ENCODE measurements around the gene PDCD2.
"Not testable (repeated sequence)": the region's sequence is repeated elsewhere in the genome, so short reads cannot be mapped to it uniquely, and the experiment has no call there.

PDCD2 gene

DNA sequence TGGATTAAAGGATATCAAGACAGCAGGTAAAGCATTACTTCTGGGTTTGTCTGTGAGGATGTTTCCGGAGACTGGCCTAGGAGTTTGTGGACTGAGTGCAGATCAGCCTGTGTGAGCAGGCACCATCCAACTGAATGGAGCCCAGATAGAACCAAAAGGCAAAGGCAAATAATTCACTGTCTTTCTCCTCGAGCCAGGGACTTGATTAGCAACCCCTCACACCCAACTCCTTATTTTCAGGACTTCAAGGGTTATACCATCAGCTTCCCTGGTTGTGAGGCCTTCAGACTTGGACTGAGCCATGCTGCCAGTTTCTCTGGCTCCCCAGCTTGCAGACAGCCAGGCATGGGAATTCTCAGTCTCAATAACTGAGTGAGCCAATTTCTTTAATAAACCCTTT is 50.6 kb downstream of the PDCD2 start:
- Histone ChIP-seq H3K9me2 (replicated peaks; ENCODE audit: control insufficient read depth, low read length) (no peaks in the 10 kb centered on the region), H3K36me3 (ENCODE audit: control insufficient read depth, low read length) (peaks cover 58% of the 10 kb centered on the region), H3K4me3 (ENCODE audit: low read length) (no peak overlapping the region), H3K27ac (ENCODE audit: low read depth, low read length) (no peak overlapping the region), H3K9me3 (ENCODE audit: control insufficient read depth, insufficient read depth, low read length) (no peaks in the 10 kb centered on the region), H3K79me2 (ENCODE audit: control insufficient read depth, low read length) (peaks cover 3% of the 10 kb centered on the region; the same call in 1 of the 2 replicates), H4K20me1 (ENCODE audit: control insufficient read depth, insufficient read depth, low read depth, low read length) (no peaks in the 10 kb centered on the region), H3K4me2 (ENCODE audit: low read length) (no peak overlapping the region), H3F3A (ENCODE audit: control insufficient read depth, insufficient read depth) (peaks cover 3% of the 10 kb centered on the region; the same call in 1 of the 2 replicates), H3K27me3 (ENCODE audit: control insufficient read depth, low read length) (no peaks in the 10 kb centered on the region), H3K4me1 (ENCODE audit: control insufficient read depth, low read length) (no peaks in the 10 kb centered on the region)
- TF ChIP-seq, protein P1, sequence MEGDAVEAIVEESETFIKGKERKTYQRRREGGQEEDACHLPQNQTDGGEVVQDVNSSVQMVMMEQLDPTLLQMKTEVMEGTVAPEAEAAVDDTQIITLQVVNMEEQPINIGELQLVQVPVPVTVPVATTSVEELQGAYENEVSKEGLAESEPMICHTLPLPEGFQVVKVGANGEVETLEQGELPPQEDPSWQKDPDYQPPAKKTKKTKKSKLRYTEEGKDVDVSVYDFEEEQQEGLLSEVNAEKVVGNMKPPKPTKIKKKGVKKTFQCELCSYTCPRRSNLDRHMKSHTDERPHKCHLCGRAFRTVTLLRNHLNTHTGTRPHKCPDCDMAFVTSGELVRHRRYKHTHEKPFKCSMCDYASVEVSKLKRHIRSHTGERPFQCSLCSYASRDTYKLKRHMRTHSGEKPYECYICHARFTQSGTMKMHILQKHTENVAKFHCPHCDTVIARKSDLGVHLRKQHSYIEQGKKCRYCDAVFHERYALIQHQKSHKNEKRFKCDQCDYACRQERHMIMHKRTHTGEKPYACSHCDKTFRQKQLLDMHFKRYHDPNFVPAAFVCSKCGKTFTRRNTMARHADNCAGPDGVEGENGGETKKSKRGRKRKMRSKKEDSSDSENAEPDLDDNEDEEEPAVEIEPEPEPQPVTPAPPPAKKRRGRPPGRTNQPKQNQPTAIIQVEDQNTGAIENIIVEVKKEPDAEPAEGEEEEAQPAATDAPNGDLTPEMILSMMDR (IDR thresholded peaks at IDR 0.05; ENCODE audit: low read depth, low read length, poor library complexity, severe bottlenecking) = no peak
- no peak for TF ChIP-seq EZH2phosphoT487 (IDR thresholded peaks at IDR 0.05; ENCODE audit: borderline replicate concordance, low read length)

DNA sequence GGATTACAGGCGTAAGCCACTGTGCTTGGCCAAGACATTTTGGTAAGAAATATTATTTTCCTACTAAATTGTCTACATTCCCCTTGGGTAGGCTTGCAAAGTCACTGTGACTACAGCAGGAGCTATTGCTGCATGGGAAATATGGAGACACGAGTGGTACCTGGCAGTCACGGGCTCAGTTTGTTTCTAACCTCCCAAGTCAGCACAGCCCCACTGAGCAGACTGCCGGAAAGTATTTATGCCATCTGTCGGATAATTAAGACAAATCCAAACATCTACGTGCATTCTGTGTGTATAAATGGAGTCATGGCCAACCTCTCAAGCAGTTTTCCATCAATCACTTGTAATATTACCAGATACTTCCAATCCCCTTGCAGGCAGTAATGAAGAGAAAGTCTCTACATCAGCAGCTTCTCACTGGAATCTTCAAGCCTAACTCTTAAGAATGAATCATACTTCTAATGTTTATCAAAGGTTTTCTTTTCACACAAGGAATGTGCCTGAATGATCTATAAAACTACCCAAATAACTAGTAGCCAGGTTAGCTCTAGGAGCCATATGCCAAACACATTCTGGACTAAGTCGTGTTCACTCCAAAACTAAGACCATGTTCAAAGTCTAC is 51.5 kb downstream of the PDCD2 start:
- peaks cover 3% of the 10 kb centered on the region; the same call in 1 of the 2 replicates for H3F3A ChIP-seq (ENCODE audit: control insufficient read depth, insufficient read depth)
- no peaks in the 10 kb centered on the region for H4K20me1 ChIP-seq (ENCODE audit: control insufficient read depth, insufficient read depth, low read depth, low read length)
- H3K36me3 ChIP-seq (ENCODE audit: control insufficient read depth, low read length) = peaks cover 50% of the 10 kb centered on the region

DNA sequence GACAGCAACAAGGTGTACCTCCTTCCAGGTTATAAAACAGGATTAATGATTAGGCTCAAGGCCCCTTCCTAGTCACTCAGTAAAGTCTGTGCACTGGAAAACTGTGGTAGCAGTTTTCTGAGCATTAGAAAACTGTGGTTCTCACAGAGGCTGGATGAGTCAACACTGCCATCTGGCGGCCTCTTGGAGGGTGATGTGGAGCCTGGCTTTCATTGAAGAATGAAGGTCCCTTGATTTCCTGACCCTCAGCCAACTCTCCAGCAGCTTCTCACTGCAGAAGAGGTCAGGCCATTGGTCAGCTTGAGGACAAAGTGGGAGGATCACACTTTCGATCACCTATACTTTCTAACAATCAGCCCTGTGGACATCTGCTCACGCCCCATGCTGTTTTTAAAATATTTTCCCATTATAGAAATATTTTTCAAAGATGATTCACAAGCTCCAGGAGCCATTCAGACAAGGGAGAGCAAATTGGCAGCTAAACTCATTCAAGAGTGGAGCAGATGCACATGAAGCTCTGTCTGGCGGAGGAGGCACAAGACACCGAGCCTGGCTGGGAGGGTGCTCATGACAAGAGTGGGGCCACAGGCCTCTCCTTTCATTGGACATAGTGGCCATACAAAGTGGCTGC is 54.5 kb downstream of the PDCD2 start:
- peaks cover 20% of the 10 kb centered on the region for H3K36me3 ChIP-seq (ENCODE audit: control insufficient read depth, low read length)
- H3F3A ChIP-seq (ENCODE audit: control insufficient read depth, insufficient read depth) = peaks cover 3% of the 10 kb centered on the region; the same call in 1 of the 2 replicates
- H3K79me2 ChIP-seq (ENCODE audit: control insufficient read depth, low read length) = no peaks in the 10 kb centered on the region
- H3K9me3 ChIP-seq (ENCODE audit: control insufficient read depth, insufficient read depth, low read length) = no peaks in the 10 kb centered on the region
- no peaks in the 10 kb centered on the region for H3K4me1 ChIP-seq (ENCODE audit: control insufficient read depth, low read length)
- H3K4me3 ChIP-seq (ENCODE audit: low read length) = no peak overlapping the region
- H3K9me2 ChIP-seq (replicated peaks; ENCODE audit: control insufficient read depth, low read length) = no peaks in the 10 kb centered on the region
- H3K4me2 ChIP-seq (ENCODE audit: low read length) = no peak overlapping the region
- no peak overlapping the region for H3K27ac ChIP-seq (ENCODE audit: low read depth, low read length)
- H3K27me3 ChIP-seq (ENCODE audit: control insufficient read depth, low read length) = no peaks in the 10 kb centered on the region
- H4K20me1 ChIP-seq (ENCODE audit: control insufficient read depth, insufficient read depth, low read depth, low read length) = no peaks in the 10 kb centered on the region
- no peak for TF ChIP-seq EZH2phosphoT487 (IDR thresholded peaks at IDR 0.05; ENCODE audit: borderline replicate concordance, low read length)
- TF ChIP-seq, protein P1 (IDR thresholded peaks at IDR 0.05; ENCODE audit: low read depth, low read length, poor library complexity, severe bottlenecking) = peak; percentile 74

More for the DNA sequence above, 51.5 kb downstream of the PDCD2 start:
- Histone ChIP-seq H3K4me2 (ENCODE audit: low read length) (no peak overlapping the region), H3K27me3 (ENCODE audit: control insufficient read depth, low read length) (no peaks in the 10 kb centered on the region), H3K4me1 (ENCODE audit: control insufficient read depth, low read length) (no peaks in the 10 kb centered on the region), H3K4me3 (ENCODE audit: low read length) (no peak overlapping the region), H3K9me2 (replicated peaks; ENCODE audit: control insufficient read depth, low read length) (no peaks in the 10 kb centered on the region), H3K9me3 (ENCODE audit: control insufficient read depth, insufficient read depth, low read length) (no peaks in the 10 kb centered on the region), H3K27ac (ENCODE audit: low read depth, low read length) (no peak overlapping the region), H3K79me2 (ENCODE audit: control insufficient read depth, low read length) (no peaks in the 10 kb centered on the region)
- TF ChIP-seq, protein P1 (IDR thresholded peaks at IDR 0.05; ENCODE audit: low read depth, low read length, poor library complexity, severe bottlenecking) = no peak
- TF ChIP-seq EZH2phosphoT487 (IDR thresholded peaks at IDR 0.05; ENCODE audit: borderline replicate concordance, low read length) = no peak

DNA sequence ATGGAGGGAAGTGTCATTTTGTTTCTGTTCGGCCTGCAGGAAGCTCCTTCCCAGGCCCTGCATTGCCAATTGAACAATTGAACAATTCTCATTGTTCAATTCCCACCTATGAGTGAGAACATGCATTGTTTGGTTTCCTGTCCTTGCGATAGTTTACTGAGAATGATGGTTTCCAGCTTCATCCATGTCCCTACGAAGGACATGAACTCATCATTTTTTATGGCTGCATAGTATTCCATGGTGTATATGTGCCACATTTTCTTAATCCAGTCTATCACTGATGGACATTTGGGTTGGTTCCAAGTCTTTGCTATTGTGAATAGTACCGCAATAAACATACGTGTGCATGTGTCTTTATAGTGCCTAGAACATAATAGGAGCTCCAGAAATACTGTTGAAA is 56.4 kb downstream of the PDCD2 start:
- H3K4me1 ChIP-seq (ENCODE audit: control insufficient read depth, low read length); H3K4me2 ChIP-seq (ENCODE audit: low read length); H3K79me2 ChIP-seq (ENCODE audit: control insufficient read depth, low read length): not testable (repeated sequence)

More for the DNA sequence above, 56.4 kb downstream of the PDCD2 start:
- not testable (repeated sequence) for H3K27ac ChIP-seq (ENCODE audit: low read depth, low read length); H3F3A ChIP-seq (ENCODE audit: control insufficient read depth, insufficient read depth); H3K9me2 ChIP-seq (replicated peaks; ENCODE audit: control insufficient read depth, low read length); H3K9me3 ChIP-seq (ENCODE audit: control insufficient read depth, insufficient read depth, low read length); H4K20me1 ChIP-seq (ENCODE audit: control insufficient read depth, insufficient read depth, low read depth, low read length); H3K36me3 ChIP-seq (ENCODE audit: control insufficient read depth, low read length); H3K4me3 ChIP-seq (ENCODE audit: low read length); H3K27me3 ChIP-seq (ENCODE audit: control insufficient read depth, low read length)

All from DOHH2 (cell line).